Testis (tissue), 3 donors: Measurements from ENCODE around the gene ERI3. TPM values are rescaled to one million over a fixed set of nuclear protein-coding genes. Genes with fewer than 3 reads are reported as not detected.

Experiments used
- DNase-seq: peaks from one replicate; pipeline ENCODE4 v3.0.0-alpha.2; 2019
- H3K27ac ChIP-seq, 2 donors: fragments of 200-600 bp; sonication (generic); one replicate each; pipeline ENCODE4 v1.5.1; 2019
- H3K27me3 ChIP-seq: fragments of 200-600 bp; sonication (generic); one replicate; pipeline ENCODE4 v1.5.1; 2019
- H3K36me3 ChIP-seq: fragments of 200-600 bp; sonication (generic); one replicate; pipeline ENCODE4 v1.5.1; 2017; ENCODE audit warnings: low read depth; ENCODE audit errors: missing control alignments
- H3K4me1 ChIP-seq: fragments of 200-600 bp; sonication (generic); one replicate; pipeline ENCODE4 v1.5.1; 2019
- H3K4me3 ChIP-seq, 2 donors: fragments of 200-600 bp; sonication (generic); one replicate each; pipeline ENCODE4 v1.5.1; 2017 to 2019
- H3K9me3 ChIP-seq: fragments of 200-600 bp; sonication (generic); one replicate; pipeline ENCODE4 v1.5.1; 2017
- POLR2A ChIP-seq: fragments of 450-650 bp; IDR thresholded peaks from one replicate; pipeline ENCODE4 v1.6.1; 2017; ENCODE audit warnings: antibody characterized with exemption, mild to moderate bottlenecking, moderate library complexity
- WGBS, 2 donors: methylation state at CpG; one replicate each; pipeline ENCODE4 v1.1.5; 2018; 5-methylcytosine and 5-hydroxymethylcytosine counted together
- intact Hi-C: fragments of 100-400 bp; cut with DNase I; formaldehyde crosslinking; loops from one replicate; pipeline ENCODE4 v1.15.1; 2023; ENCODE audit warnings: low total_unique reads
- polyA plus RNA-seq: library from polyadenylated mRNA; stranded (reverse); fragments of 350-450 nt; fragmentation: Illumina TruSeq; extraction: RNeasy Lipid Tissue Mini Kit (QIAGEN cat#74804); gene quantifications from one replicate; pipeline ENCODE4 v1.2.3, GENCODE V29; 2014; ENCODE audit warnings: low read depth, low replicate concordance; ENCODE audit not compliant: insufficient read depth
- total RNA-seq, 2 donors: library from RNA; depleted of rRNA; stranded (reverse); fragments of >200 nt; gene quantifications; one replicate each; pipeline ENCODE4 v1.2.3, GENCODE V29; 2016
- TF ChIP-seq, protein P1 (sequence below), 3 experiments: fragments of 450-650 bp in 2 of 3; fragments of 200-600 bp in 1 of 3; sonication (generic) in 1 of 3; IDR thresholded peaks; one replicate each; pipeline ENCODE4 v1.5.1; 2016 to 2019; ENCODE audit warnings: antibody characterized with exemption in 3 of 3, mild to moderate bottlenecking in 2 of 3, moderate library complexity in 1 of 3

Gene ERI3
- total and polyA plus RNA-seq, 3 donors from 2014 or later, result 104 to 140 (median 109) TPM

DNA sequence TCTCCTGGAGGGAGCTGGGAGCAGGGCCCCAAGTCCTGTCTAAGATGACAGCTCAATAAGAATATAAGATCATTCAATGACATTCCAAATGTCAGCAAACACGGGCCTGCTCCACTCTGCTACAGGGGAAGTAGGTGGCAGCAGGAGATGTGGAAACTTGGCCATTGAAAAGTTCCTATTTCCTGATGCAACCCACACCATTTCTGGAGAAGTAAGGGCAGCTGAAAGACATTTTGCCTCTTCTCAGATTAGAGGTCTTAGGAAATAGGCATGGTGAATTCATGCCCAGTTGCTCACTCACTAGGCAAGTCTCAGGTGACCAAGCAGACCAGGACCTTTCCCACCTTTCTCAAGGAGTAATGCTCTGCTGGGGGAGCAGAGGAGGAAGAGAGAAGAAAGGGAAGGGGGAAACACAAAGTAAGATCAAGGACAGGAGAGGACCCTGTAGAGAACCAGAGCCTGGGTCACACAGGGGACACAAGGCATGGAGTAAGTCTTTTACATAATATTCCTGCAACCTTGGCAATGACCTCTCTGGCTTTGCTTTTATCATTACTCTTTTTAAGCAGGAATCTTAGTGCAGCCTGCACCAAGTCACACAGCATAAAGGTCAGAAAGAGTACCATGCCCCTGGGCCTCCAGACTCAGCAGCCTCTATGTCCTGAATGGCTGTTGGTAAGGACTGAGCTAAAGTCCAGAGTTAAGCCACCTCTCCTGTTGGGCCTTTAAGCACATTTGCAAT, 72.9 kb downstream of the ERI3 start:
- Histone ChIP-seq H3K9me3 (no peaks in the 10 kb centered on the region), H3K4me3 (no peak overlapping the region), H3K36me3 (no peaks in the 10 kb centered on the region), H3K4me1 (peaks cover 12% of the 10 kb centered on the region), H3K27ac (no peak overlapping the region), H3K27me3 (no peaks in the 10 kb centered on the region)
- no peak for TF ChIP-seq POLR2A
- TF ChIP-seq, protein P1, sequence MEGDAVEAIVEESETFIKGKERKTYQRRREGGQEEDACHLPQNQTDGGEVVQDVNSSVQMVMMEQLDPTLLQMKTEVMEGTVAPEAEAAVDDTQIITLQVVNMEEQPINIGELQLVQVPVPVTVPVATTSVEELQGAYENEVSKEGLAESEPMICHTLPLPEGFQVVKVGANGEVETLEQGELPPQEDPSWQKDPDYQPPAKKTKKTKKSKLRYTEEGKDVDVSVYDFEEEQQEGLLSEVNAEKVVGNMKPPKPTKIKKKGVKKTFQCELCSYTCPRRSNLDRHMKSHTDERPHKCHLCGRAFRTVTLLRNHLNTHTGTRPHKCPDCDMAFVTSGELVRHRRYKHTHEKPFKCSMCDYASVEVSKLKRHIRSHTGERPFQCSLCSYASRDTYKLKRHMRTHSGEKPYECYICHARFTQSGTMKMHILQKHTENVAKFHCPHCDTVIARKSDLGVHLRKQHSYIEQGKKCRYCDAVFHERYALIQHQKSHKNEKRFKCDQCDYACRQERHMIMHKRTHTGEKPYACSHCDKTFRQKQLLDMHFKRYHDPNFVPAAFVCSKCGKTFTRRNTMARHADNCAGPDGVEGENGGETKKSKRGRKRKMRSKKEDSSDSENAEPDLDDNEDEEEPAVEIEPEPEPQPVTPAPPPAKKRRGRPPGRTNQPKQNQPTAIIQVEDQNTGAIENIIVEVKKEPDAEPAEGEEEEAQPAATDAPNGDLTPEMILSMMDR (IDR thresholded peaks at IDR 0.05), result no peak
- 60 to 80% methylated on average over 1 of the region's 1 CpG for WGBS, 2 donors
- intact Hi-C loops, result no loop called here
- no peak for DNase-seq

DNA sequence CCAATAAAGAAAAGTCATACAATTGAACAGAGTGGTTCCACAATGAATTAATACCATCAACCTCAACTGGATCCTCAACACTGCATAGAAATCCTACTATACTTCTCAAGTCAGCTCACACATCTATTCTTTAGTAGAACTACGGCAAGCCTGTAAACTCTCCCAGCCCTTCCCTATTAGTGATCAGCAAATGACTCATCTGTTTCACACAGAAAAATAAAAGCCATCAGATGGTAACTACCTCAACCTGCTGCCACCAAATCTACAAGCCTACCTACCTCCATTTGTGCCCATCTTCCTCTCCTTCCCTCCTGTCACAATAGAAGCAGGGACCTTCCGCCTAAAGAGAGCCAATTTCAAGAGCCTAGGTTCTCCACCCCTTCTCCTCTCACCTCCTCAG, 78.2 kb downstream of the ERI3 start:
- H3K4me3 ChIP-seq, result no peak overlapping the region
- no peak overlapping the region for H3K27ac ChIP-seq
- peaks cover 7% of the 10 kb centered on the region for H3K4me1 ChIP-seq
- no peak for DNase-seq
- intact Hi-C loops, result no loop called here
- WGBS, 2 donors, result 90 to 92% methylated on average over 2 of the region's 2 CpGs
- H3K27me3 ChIP-seq, result no peaks in the 10 kb centered on the region
- TF ChIP-seq, protein P1 (IDR thresholded peaks at IDR 0.05), result no peak
- TF ChIP-seq POLR2A, result no peak
- no peaks in the 10 kb centered on the region for H3K9me3 ChIP-seq
- no peaks in the 10 kb centered on the region for H3K36me3 ChIP-seq

DNA sequence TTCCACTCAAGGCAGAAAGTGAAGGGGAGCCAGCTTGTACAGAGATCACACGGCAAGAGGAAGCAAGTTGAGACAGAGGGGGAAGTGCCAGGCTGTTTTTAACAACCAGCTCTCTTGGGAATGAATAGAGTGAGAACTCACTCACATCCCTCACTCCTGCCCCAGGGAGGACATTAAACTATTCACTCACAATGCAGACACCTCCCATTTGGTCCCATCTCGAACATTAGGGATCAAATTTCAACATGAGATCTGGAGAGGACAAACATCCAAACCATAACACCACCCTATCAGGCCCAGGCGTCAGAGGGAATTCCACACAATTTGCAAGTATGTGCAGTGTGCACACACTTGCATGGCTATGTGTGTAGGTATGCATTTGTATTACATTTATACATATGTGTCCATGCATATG, 79.1 kb downstream of the ERI3 start:
- 49 to 52% methylated on average over 3 of the region's 3 CpGs for WGBS, 2 donors
- no peak for DNase-seq
- H3K4me3 ChIP-seq, result no peak overlapping the region
- peaks cover 7% of the 10 kb centered on the region for H3K4me1 ChIP-seq
- intact Hi-C loops, result no loop called here
- no peak overlapping the region for H3K27ac ChIP-seq
- no peaks in the 10 kb centered on the region for H3K27me3 ChIP-seq
- H3K36me3 ChIP-seq, result no peaks in the 10 kb centered on the region
- TF ChIP-seq, protein P1 (IDR thresholded peaks at IDR 0.05), result no peak
- TF ChIP-seq POLR2A, result no peak
- no peaks in the 10 kb centered on the region for H3K9me3 ChIP-seq

DNA sequence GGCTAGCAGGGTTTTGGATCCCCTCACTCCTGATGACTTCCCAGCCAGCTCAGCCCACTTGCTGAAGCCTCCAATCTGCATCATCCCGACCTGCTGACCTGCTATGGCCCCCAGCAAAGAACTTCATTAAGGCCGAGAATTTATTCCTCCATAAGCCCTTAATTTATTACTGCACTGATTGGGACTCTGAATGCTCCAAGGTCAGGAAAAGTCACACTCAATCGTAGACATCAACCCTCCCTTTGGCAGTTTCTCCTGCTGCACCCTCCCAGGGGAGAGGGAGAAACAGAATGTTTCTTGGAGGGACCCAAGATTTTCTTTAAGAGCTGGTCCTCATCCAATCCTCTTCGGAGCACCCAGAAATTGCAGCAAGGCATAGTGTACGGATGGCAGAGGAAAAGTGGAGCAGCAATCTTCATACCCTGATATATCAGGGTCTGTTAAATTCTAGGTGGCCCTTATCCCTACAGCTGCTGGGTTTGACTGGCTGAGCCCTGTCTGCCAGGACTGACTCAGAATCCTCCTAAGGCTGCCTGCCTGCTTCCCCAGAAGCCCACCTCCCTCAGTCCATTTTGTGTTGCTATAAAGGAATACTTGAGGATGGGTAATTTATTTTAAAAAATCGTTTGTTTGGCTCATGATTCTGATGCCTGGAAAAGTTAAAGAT, 79.6 kb downstream of the ERI3 start:
- DNase-seq, result no peak
- no peak overlapping the region for H3K4me3 ChIP-seq
- no peaks in the 10 kb centered on the region for H3K9me3 ChIP-seq
- no peaks in the 10 kb centered on the region for H3K27me3 ChIP-seq
- no peak for TF ChIP-seq POLR2A
- TF ChIP-seq, protein P1 (IDR thresholded peaks at IDR 0.05), result no peak
- H3K36me3 ChIP-seq, result no peaks in the 10 kb centered on the region
- no peak overlapping the region for H3K27ac ChIP-seq
- intact Hi-C loops, result no loop called here
- WGBS, 2 donors, result 45 to 61% methylated on average over 6 of the region's 6 CpGs
- peaks cover 7% of the 10 kb centered on the region for H3K4me1 ChIP-seq
